Ascending aorta (tissue), 2 donors: ENCODE data around the gene SYK. TPM values are rescaled to one million over a fixed set of nuclear protein-coding genes. Genes with fewer than 3 reads are reported as not detected.

Experiments used
- DNase-seq, 2 donors: peaks; one replicate each; pipeline ENCODE4 v3.0.0-alpha.2; 2019; ENCODE audit warnings: low spot score in 2 of 2
- H3K27ac ChIP-seq, 2 donors: fragments of 200-600 bp; sonication (generic); one replicate each; pipeline ENCODE4 v1.5.1; 2016 to 2017; ENCODE audit warnings: mild to moderate bottlenecking in 1 of 2
- H3K27me3 ChIP-seq: fragments of 200-600 bp; sonication (generic); one replicate; pipeline ENCODE4 v1.5.1; 2017
- H3K36me3 ChIP-seq, 2 donors: fragments of 200-600 bp; sonication (generic); one replicate each; pipeline ENCODE4 v1.5.1; 2016
- H3K4me1 ChIP-seq, 2 donors: fragments of 200-600 bp; sonication (generic); one replicate each; pipeline ENCODE4 v1.5.1; 2016 to 2017; ENCODE audit warnings: mild to moderate bottlenecking in 1 of 2
- H3K4me3 ChIP-seq, 2 donors: fragments of 200-600 bp; sonication (generic); one replicate each; pipeline ENCODE4 v1.5.1; 2016 to 2017; ENCODE audit warnings: mild to moderate bottlenecking in 1 of 2
- H3K9me3 ChIP-seq, 2 donors: fragments of 200-600 bp; sonication (generic); one replicate each; pipeline ENCODE4 v1.5.1; 2016
- CTCF ChIP-seq, 3 experiments: fragments of 200-600 bp in 2 of 3; fragments of 450-650 bp in 1 of 3; sonication (generic) in 2 of 3; IDR thresholded peaks; one replicate each; pipeline ENCODE4 v1.5.1; 2016 to 2019; ENCODE audit warnings: antibody characterized with exemption in 3 of 3, mild to moderate bottlenecking in 1 of 3, moderate library complexity in 1 of 3
- intact Hi-C: fragments of 100-400 bp; cut with DNase I; formaldehyde crosslinking; loops from one replicate; pipeline ENCODE4 v1.15.1; 2023
- total RNA-seq: library from RNA; depleted of rRNA; stranded (reverse); fragments of >200 nt; gene quantifications from one replicate; pipeline ENCODE4 v1.1.0, GENCODE V29; 2016

Gene SYK
- total RNA-seq, 1 donor from 2014 or later, result 3.2 TPM

- Histone ChIP-seq H3K27ac (peak overlapping the region; percentile 47 to 58), H3K9me3 (no peaks in the 10 kb centered on the region), H3K27me3 (no peaks in the 10 kb centered on the region), H3K4me3 (peak overlapping the region; percentile 4 to 55), H3K4me1 (peaks cover 0 to 4% of the 10 kb centered on the region in 2 donors), H3K36me3 (no peaks in the 10 kb centered on the region)
- TF ChIP-seq CTCF (IDR thresholded peaks at IDR 0.05), result no peak
- DNase-seq, result no peak
- intact Hi-C loops, result no loop called here
Observed at GRCh38 chr9:90801973-90802322, 329 bp downstream of the SYK start.

GRCh38 chr9:90802386-90802985 is 867 bp downstream of the SYK start:
- peak overlapping the region; percentile 4 to 55 for H3K4me3 ChIP-seq
- no peaks in the 10 kb centered on the region for H3K27me3 ChIP-seq
- DNase-seq, result no peak
- no peaks in the 10 kb centered on the region for H3K9me3 ChIP-seq
- H3K36me3 ChIP-seq, result no peaks in the 10 kb centered on the region
- intact Hi-C loops, result no loop called here
- TF ChIP-seq CTCF (IDR thresholded peaks at IDR 0.05), result no peak
- H3K4me1 ChIP-seq, result peaks cover 0 to 4% of the 10 kb centered on the region in 2 donors
- H3K27ac ChIP-seq, result peak overlapping the region; percentile 47 to 58

- Histone ChIP-seq H3K9me3 (no peaks in the 10 kb centered on the region), H3K4me1 (peaks cover 0 to 4% of the 10 kb centered on the region in 2 donors), H3K27me3 (no peaks in the 10 kb centered on the region), H3K4me3 (no peak overlapping the region), H3K27ac (no peak overlapping the region), H3K36me3 (no peaks in the 10 kb centered on the region)
- intact Hi-C loops, result no loop called here
- no peak for DNase-seq
- no peak for TF ChIP-seq CTCF (IDR thresholded peaks at IDR 0.05)
Observed at GRCh38 chr9:90803860-90804593, 2.4 kb downstream of the SYK start.

GRCh38 chr9:90805006-90805996 is 3.7 kb downstream of the SYK start:
- no peak for DNase-seq
- peaks cover 0 to 4% of the 10 kb centered on the region in 2 donors for H3K4me1 ChIP-seq
- no peaks in the 10 kb centered on the region for H3K9me3 ChIP-seq
- intact Hi-C loops, result no loop called here
- no peak overlapping the region for H3K4me3 ChIP-seq
- no peaks in the 10 kb centered on the region for H3K36me3 ChIP-seq
- H3K27ac ChIP-seq, result no peak overlapping the region
- H3K27me3 ChIP-seq, result no peaks in the 10 kb centered on the region
- TF ChIP-seq CTCF (IDR thresholded peaks at IDR 0.05), result no peak

- Histone ChIP-seq H3K4me3 (no peak overlapping the region), H3K36me3 (no peaks in the 10 kb centered on the region), H3K4me1 (no peaks in the 10 kb centered on the region), H3K27me3 (no peaks in the 10 kb centered on the region), H3K9me3 (no peaks in the 10 kb centered on the region), H3K27ac (no peak overlapping the region)
- intact Hi-C loops, result no loop called here
- no peak for TF ChIP-seq CTCF (IDR thresholded peaks at IDR 0.05)
- no peak for DNase-seq
Observed at GRCh38 chr9:90807006-90807405, 5.4 kb downstream of the SYK start.
